NCI-H187 treated with DMSO at 0.1 percent for 48 hours (cell line): Measurements from ENCODE around the gene TP53TG5.

ENCODE experiments used
- DNase-seq: peaks from one replicate; lab custom pipeline; 2025; lab: John Stamatoyannopoulos, UW

TP53TG5 gene

DNA sequence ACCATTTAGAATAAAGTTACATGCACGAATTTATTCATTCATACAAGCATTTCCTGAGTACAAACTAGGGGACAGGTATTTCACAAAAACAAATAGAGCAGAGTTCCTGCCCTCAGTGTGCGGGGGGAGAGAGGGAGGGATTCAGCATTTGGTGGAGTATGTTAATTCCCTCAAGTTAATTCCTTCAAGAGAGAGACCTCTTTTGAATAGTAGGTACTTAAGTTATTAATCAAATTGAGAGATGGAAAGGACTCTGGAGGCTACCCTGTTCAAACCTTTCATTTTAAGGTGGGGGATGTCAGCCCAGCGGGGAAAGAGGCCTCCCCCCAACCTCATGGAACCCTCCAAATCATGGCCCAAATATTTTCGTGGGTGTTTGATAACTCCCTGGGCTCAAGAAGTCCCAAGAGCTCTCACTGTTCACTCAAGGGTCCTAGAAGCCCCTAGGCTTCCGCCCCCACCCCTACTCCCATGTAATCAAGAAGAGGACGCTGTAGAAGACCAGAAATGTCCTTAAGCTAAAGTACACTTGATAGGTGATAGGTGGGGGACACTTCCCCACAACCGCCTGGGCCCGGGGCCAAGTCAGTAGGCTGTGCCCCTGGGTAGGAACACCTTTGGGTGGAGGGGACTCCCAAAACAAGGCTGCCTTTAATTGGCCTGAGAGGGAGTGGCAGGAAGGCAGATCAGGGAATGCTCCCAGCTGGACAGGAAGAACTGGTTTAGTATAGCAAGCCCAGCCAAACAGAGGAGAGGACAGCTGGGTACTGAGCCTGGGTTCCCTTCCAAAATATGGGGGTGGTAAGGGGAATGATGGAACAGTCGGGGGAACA is 32.8 kb downstream of the TP53TG5 start:
- no peak for DNase-seq

DNA sequence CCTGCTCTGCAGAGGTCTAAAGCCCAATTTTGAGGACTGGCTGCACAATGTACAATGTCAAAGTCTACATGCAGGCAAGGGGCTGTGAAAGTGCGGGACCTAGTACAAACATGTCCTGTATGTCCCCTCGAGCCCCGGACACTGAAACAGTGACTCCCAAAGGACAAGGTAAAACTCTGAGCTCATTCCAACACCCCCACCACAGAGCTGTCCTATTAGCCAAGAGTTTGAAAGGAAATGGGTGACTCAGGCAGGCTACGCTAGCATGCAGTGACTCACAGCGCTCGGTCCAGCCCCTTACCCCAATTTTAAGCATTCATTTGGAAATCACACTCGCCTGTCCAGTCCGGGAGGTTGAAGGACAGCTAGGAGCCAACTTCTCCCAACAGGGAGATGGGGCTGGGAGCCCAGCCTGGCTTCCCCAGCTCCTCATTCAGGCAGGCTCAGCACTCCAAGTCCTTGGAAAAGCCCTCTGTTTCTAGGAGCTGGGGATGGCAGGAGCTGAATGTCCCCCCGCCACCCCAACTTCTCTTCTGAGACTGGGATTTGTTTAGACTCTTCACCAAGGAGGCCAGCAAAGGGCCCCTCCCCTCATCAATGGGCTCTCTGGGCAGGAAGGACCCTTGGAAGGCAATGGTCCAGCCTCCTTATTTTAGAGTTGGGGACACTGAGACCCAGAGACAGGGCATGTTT is 33.8 kb downstream of the TP53TG5 start:
- no peak for DNase-seq

DNA sequence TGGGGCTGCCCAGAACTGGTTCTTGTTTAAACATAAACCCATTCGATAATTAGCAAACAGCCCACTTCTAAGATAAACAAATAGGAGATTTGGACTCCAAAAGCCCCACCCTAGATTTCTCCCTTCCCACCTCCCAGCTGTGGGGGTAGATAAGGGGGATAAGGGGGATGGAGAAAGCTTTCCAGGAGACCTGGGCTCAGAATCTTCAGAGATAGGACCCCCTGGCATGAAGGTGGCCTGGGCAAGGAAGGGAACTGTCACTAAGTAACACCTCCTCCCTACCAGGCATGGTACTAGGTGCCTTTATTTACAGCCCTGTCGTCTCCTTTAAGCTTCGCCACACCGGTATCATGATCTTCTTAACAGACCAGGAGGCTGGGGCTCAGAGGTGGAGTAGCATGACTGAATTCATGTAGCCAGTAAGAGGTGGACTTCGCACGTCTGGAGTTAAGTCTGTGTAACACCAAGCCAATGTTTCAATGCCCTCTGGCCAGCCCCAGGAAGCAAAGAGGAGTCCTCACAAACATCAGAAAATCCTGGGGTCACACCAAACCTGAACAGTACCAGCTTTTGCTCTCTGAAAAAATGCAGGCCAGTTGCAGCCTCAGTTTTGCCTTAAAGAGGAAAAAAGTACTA is 34.5 kb downstream of the TP53TG5 start:
- no peak for DNase-seq

DNA sequence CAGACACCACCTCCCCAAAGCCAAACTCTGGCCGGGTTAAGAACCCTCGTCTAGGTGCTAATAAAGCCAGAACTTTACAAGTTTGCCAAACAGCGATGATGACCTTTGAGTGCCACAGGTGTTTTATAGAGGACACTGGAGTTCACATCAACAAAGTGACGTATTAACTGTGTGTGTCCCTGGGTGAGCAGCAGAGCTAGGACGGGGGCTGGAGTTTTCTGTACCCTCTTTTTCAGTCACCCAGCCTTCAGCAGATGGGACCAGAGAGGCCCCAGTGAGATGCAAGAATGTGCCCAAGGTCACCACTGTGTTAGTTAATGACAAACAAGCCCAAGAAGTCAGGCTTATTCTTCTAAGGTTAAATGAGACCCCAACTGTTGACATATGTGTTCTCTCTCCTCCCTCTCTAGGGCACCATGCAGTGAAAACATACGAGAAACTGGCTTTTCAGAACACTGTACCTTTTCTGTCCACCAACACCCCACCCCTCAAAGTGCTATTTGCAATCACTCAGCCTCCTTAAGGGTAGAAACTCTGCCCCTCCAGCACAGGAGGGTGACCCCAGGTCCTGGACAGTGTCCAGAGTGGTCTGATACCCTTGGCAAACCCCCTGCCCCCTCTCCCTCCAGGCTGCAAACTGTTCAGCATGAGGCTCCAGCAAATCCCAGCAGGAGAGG is 35.1 kb downstream of the TP53TG5 start:
- DNase-seq = no peak

DNA sequence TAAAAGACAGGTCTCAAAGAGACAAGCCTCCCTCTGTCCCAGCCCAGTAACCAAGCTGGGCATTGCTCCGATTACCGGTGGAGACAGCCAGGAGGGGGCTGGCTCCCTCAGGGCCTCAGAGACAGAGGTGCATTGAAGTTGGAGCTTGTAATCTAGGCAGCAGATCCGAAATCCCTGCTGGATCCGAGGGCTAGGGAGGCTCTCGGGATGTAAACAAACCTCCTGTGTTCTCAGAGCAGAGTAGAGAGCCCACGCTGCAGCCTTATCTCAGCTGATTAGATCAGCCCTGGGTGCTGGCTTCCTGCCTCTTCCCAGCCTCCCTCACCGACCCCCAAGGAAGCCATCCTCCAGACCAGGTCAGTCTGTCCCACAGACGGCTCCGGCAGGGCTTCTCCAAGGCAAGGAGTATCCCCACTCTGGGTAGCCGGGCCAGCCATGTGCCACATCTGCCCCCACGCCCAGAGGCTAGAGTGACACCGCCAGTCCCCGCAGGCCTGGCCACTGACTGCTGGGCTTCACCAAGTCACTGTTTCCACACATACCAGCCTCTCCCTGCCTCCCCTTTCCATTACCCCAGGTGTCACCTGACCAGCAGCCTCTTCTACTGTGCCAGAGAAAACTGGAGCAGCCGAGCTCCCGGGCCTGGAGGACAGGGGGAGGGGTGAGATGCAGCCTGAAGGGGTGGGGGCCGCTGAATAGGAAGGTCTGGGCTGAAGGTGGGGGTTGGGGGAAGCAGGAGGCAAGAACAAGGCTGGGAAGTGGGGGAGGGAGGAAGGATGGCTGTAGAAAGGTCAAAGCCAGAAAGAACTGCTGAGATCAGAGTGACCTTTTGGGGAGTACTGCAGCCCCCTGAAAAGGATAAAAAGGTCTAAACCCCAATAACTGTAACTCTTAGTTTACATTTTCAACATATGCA is 35.9 kb downstream of the TP53TG5 start:
- DNase-seq = no peak

DNA sequence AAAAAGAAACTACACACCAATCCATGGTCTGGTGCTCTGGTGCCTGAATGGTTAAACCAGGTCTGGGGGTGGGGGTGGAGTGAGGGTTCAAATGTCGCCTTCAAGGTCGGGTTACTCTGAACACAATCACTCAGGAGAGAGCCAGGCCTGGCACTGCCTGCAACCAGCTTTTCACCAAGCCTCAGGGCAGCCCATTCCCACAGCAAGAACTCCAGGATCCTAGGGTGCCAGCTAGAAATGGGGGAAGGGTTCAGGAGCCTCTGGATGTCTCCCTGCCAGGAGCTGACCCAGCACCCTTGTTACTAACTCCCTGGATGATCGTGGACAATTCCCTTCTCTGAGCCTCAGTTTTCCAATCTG is 36.6 kb downstream of the TP53TG5 start:
- no peak for DNase-seq

DNA sequence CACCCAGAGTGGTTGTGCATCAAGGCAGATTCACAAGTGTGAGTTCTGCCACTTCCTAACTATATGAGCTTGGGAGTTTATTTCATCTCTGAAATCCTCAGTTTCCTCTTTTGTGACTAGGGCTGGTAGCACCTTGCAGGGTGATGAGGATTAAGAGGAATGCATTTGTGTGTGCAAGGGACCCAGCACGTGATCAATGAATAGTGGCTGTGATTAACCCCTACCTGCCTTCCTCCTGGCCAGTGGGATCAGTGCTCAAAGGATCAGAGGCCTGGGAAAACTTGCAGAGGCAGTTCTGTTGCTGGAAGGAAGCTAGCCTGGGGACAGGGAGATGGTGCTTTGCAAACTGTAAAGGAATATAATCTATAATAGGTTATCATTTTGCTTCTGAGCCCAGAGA is 37.2 kb downstream of the TP53TG5 start:
- no peak for DNase-seq

DNA sequence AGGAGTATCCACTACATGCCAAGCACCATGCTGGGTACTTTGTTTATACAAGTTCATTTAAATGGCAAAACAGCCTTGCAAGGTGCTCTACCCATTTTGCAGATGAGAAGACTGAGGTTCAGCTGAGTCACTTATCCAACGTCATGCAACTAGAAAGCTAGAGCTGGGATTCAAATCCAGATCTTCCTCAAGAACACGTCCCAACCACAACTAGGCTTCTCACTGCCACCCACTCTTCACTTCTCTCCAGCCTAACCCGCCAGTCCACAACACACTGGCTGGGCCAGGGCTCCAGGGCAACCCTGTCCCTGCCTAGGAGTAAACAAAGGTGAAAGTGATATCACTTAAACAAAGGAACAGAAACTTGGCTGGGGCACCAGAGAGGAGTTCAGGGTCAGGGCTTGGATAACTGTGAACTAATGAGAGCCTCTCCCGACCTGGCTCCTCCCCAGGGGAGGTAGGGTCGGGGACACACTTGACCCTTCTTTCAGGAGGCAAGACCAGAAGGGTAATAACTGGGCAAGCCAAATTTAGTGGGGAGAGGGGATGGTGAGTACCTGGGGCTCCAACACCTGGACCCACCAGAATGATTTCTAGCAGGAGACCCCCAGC is 37.8 kb downstream of the TP53TG5 start:
- DNase-seq = no peak

DNA sequence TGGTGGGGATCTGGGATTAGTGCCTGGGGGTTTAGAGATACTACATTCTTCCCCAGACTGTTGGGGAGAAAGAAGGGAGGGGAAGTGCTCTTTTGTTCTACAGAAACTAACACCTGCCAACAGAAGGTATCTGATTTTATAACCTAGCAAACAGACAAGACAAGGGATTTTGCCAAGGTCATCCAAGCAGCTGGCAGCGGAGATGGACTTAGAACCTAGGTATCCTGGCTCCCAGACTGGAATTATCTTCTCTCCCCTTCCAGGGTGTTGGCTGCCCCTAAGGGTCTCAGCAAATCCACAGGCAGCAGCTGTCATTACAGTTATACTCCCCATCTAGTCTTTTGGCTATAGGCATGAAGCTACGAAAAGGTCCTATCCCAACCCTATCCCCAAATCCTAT is 38.3 kb downstream of the TP53TG5 start:
- no peak for DNase-seq

DNA sequence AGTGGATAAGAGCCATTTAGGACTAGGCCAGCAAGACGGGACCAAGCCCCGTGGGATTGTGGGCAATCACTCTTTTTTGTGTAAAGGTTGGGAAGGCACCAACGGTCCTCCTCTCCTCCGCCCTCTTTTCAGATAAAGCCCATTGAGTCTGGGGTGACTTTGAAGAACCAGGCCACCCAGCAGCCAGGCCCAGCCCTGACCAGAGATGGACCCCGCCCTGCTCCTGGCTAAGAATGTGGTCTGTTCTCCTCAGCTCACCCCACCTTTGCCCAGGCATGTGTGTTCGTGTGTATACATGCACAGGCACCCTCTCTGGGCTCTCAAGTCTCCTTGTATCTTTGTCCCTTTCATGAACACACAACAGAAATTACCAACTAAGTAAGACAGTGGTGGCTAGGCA is 39.0 kb downstream of the TP53TG5 start:
- DNase-seq = no peak

DNA sequence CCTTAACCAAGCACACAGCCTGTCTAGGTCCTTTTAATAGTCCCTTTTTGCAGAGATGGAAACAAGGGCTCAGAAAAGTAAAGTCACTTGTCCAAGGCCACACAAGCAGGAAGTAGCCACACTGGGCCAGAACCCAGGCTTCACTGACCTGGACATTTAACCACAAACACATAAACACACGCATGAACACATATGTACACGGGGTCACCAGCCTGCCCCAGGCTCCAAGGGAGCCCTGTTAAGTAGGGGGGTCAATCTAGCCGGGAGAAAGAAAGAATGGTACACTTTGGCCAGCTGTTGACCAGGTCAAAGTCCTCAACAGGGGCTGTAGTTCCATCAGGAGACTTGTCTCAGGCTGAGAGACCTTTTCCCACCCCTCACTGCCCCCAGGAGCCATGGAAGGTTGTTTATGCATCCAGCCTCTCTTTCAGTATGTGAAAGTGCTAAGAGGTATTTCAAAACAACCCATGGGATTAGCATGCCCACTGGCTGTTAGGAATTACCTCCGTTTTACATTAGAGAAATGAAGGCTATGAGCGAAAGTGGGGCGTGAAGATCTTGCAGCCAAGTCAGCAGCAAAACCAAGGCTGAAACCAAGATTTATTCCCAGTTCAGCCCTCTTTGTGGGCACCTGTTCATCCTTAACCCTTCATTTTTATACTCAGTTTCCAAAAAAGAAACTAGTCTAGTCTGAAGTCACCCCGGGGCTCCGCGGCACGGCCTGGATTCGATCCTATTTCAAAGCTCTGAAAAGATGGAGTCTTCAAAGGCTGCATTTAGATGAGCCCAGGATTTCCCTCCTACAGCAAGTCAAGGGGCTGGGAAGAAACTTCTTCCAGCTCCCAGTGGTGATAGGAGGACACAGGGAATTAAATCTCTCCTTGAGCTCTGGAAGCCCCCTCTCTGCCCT is 39.7 kb downstream of the TP53TG5 start:
- no peak for DNase-seq

DNA sequence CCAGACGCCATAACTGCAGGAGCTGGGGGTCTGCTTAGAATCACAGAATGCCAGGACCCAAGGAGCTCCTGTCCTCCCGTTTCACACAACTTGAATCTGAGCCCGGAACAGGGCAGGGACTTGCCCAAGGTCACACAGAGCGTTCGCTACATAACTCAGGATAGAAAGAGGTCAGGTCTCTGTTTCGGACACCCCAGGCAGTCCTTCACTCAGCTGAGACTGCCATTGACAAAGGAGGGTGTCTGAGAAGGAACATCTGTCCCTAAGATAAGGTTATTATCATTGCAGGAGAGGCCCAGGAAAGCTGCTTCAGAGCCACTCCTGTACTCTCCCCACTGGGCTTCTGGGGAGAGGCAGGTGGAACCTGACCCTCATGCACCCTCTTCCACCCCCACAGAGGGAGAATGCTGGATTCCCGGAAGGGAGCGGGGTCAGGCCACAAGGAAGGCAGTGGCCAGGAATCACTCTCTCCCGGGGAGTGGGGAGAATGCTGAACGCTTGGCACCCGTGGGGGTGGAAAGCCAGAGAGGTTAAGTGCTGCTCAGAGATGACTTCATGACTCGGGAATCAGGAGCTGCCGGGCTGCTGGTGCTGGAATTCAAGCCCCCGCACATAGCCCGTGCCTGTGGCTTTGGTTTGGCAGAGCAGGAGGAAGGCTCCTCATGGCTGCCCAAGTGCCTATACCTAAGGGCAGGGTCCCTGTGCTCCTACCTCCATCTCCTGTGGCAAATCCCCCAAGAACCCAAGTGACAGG is 40.6 kb downstream of the TP53TG5 start:
- no peak for DNase-seq

DNA sequence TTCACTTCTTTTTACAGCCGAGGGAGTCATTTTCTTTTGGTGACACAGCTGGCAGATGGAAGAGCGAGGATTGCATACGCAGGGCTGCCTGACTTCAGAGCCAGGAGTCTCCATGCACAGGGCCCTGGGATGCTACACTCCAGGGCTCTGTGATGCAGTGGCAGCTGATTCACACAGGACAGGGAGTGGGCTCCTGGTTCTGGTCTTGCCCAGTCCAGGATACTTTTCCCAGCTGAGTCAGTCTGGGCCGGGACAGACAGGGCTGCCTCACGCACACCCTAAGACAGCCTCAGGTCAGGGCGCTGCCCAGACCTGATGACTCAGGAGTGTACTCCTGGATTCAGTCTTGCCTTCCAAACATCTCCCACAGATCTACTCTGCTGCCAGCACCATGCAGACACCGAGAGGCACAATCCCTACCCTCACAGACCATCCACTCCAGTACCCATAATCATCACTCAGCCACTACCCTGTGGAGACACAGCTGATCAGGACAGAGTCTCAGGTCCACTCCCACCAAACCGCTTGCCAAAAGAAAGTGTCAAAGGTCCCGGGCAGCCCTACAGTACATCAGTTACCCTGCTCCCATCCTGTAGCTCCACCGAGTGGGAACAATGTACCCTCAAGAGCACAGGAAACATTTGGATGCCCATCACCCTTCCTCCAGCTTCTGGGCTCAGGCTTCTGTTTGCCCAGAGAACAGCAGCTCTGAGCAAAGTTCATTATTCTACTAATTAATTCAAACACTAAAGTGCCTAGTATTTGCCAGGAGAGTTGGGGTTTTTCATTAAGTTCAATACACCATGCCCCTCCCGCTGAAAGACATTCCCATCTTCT is 41.4 kb downstream of the TP53TG5 start:
- DNase-seq = no peak

DNA sequence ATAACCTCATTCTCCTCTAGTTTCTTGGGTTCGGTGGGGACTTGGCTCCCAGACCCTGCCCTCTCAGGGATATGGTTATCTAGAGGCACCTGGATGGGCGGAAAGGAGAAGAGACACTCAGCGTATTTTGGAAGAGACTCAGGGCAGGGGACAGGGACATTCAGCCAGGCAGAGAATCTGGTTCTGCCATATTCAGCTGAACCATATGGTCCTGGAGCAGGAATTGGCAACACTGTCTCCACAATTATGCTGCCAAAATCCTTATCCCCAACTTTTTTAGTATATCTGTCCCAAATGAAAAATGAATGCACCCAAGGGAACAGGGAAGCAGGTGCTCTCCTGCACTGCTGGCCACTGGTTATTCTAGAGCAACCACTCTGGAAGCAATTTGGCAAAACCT is 47.6 kb downstream of the TP53TG5 start:
- no peak for DNase-seq

DNA sequence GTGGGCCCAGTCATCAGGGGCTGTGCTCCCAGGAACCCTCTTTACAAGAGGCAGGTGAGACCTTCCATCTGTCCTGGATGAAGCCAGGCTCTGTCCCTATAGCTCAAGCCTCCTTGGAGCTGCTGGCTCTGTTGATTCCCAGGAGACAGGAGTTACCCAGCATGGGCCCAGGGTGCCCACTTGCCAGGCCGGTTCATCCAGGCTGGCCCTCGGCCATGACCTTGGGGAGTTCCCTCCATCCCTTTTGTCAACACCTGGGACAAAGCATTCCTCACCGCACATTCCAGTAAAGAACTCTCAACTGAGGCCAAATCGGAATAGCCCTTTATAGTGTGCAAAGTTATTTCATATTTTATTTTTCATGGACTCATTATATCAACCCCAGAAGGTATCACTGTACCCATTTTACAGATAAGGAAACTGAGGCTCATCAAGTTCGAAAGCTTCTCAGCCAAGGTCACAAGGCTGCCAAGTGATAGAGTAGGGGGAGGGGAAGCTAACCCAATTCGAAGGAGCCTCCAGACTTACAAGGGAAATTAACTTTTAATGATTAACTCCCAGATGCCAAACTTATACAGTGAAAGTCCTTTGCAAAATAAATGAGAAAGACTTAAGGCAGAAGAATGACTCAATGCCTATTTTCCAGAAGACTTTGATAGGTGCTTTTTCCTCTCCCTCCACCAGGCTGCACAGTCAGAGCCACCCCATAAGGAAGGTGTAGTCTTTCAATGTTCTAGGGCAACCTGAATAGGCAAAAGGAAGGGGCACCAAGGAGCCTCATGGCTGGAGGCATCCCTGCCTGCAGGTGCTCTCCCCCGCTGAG is 48.4 kb downstream of the TP53TG5 start:
- no peak for DNase-seq

DNA sequence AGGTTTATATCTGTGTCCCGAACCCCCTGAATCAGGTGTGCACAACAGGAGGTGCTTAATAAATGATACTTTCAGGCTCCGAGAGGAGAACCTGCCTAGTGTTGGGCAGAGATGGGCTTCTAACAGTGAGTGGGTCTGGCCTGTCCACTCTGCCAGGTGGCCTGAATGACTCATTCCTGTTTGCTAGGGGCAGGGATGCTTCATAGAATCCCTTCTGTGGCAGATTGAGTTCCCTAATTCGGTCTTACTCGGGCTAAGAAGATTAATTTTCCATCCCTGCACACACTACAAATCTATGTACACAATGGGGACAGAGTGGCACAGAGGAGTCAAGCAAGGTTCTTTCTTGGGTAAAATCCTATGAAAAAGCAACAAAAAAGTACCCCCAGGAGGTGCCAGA is 49.7 kb downstream of the TP53TG5 start:
- DNase-seq = no peak

DNA sequence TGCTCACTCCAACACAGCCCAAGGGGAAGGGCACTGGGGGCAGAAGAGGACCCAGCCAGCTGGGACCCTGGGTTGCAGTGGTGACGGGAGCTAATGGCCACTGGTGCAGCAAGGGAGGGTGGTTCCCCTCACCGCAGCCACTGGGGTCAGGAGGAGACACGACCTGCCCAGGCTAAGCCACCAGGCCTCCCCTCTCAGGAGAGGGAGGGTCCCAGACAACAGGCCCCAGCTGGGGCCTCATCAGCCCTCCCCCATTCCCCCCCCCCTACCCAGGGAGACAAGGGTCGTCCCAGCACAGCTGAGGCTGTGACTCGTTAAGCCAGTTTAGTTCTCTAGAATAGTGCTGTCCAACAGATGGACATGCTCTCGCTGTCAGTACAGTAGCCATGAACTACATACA is 52.8 kb downstream of the TP53TG5 start:
- no peak for DNase-seq

DNA sequence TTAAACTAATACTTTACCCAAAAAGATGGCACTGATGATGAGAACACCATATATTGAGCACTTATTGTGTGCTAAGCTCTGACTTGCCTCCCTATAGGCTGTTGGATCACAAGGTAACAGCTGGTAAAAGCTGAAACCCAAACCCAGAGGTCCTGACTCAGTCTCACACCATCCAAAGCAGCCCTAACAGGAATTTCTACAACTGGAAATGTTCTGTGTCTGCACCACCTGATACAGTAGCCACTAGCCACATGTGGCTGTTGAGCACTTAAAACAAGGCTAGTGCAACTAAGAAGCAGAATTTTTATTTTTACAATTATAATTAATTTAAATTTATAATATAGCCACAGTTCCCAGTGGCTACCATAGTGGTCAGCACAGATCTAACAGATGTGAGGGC is 54.4 kb downstream of the TP53TG5 start:
- DNase-seq = no peak
